Stimulated activated CD8-positive, alpha-beta memory T cell treated with anti-CD3 and anti-CD28 coated beads, Interleukin-7, amount 100 ng/mL, for 24 hours (primary cell): ENCODE data around the gene OR10K1.
A peak's percentile ranks its signal among the peaks of the same experiment; 100 is the strongest.
"Not testable (repeated sequence)": the region's sequence is repeated elsewhere in the genome, so short reads cannot be mapped to it uniquely, and the experiment has no call there.

ENCODE experiments used
- DNase-seq: peaks from one replicate; pipeline ENCODE4 v3.0.0-alpha.2; 2020; ENCODE audit warnings: low read depth

OR10K1 gene, protein sequence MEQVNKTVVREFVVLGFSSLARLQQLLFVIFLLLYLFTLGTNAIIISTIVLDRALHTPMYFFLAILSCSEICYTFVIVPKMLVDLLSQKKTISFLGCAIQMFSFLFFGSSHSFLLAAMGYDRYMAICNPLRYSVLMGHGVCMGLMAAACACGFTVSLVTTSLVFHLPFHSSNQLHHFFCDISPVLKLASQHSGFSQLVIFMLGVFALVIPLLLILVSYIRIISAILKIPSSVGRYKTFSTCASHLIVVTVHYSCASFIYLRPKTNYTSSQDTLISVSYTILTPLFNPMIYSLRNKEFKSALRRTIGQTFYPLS

DNA sequence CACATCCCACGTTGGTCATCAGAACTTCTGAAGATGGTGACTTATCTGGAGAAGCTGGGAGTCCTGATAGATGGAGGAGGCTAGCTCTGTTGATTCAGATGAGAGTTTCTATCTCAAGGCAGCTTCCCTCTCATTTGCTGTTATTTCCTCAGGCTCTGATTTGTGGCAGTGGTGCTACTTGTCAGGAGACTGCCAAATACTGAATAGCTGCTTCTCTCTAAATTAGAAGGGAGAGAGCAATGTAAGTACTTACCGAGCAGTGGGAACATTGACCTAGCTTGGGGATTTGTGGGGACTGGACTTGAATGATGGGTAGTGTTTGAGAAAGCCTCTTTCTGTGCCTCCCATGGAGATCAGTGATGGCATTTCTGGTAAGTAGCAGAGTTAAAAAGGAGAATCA lies at the start of gene OR10K1:
Gene OR10K1 (plus strand): TSS at position 301 of the 400 bp plus-strand sequence. CDS start 3,728 bp downstream, outside the sequence.
- no peak for DNase-seq

GRCh38 chr1:158414651-158415345 lies 46.8 kb upstream of the OR10K1 start:
- DNase-seq: no peak

GRCh38 chr1:158417586-158417985 lies 44.0 kb upstream of the OR10K1 start:
- no peak for DNase-seq

DNA sequence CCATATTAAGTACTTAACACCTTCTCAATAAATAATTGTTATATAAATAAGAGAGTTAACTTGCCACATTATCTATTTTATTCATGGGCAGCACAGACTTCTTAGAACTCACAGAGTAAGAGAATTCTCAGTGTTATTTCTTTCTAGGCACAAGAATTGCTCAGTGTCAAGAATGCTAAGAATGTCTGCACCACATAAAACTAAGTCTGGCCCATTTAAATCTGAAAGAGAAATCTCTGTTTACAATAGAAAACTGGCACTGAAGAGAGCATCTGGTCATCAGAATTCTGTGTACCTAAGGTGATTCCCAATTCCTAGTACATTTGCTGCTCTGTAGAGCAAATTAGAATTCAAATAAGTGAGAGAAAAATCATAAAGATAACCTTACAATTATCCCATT lies 39.4 kb upstream of the OR10K1 start:
- DNase-seq: no peak

- no peak for DNase-seq
These were observed 36.6 kb upstream of the OR10K1 start for GRCh38 chr1:158425027-158425426.

- DNase-seq: no peak
These were observed 35.5 kb upstream of the OR10K1 start, which contains the start of gene OR10K2 for GRCh38 chr1:158426137-158426536. TSS of gene OR10K2 (minus strand) at chr1:158426237. CDS start at chr1:158420866, 5,371 bp downstream.

DNA sequence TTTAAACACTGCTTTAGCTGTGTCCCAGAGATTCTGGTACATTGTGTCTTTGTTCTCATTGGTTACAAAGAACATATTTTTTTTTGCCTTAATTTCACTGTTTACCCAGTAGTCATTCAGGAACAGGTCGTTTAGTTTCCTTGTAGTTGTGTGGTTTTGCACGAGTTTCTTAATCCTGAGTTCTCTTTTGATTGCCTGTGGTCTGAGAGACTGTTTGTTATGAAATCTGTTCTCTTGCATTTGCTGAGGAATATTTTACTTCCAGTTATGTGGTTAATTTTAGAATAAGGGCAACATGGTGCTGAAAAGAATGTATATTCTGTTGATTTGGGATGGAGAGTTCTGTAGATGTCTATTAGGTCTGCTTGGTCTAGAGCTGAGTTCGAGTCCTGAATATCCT lies 31.5 kb upstream of the OR10K1 start:
- DNase-seq: not testable (repeated sequence)

DNA sequence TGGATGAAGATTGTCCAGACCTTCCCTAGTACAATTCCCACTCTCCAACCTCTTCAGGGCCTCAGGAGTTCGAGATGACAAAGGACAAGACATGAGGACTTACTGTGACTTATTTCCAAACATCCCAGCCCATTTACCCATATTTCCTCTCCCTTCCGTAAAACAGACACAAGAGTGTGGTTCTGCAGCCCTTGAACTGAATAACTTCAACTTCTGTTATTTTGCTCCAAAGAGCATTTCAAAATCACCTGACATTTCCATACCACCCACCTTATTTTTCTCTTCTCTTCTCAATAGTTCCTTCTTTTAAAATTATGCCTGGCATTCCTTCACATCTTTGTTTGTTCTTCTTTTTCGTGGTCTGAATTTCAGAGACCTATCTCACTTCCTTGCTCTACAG lies 26.9 kb upstream of the OR10K1 start:
- DNase-seq: no peak

GRCh38 chr1:158445376-158445775 lies 16.3 kb upstream of the OR10K1 start:
- DNase-seq: no peak

- no peak for DNase-seq
These were observed 7.1 kb upstream of the OR10K1 start for GRCh38 chr1:158454537-158454936.

- no peak for DNase-seq
These were observed 4.4 kb upstream of the OR10K1 start for GRCh38 chr1:158457246-158457645.

DNA sequence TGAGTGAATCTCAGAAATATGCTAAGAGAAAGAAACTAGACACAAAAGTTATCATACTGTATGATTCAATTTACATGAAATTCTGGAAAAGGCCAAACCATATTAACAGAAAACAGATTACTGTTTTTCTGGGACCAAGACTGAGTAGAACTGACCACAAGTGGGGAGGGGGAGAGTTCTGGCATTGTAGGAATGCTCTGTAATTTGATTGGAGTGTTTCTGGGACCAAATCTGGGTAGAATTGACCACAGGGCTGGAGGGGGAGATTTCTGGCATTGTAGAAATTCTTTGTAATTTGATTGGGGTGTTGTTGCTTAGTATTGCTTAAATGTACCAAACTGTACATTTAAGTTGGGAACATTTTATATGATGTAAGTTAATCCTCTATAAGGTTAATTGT lies 3.4 kb upstream of the OR10K1 start:
- no peak for DNase-seq

DNA sequence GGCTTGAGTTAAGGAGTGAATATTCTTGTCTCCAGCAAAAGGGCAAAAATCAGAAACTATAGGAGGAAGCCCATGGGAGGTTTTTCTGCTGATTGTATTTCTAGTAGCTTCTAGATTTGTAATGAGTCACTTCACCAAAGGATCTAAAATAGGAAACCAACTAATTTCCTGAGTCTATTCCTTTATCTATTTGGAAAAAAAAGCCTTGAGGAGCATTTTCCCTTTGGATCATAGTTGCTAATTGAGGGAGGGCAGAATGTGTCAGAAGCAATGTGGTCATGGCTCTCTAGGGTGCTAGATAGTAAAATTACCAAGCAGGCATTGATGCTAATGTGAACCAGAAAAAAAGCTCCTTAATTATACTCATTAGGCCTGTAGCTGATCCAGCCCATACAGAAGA lies 10.3 kb downstream of the OR10K1 start, which contains the start of gene OR10R2:
Gene OR10R2 (plus strand): TSS at position 301 of the 400 bp plus-strand sequence. CDS start 106 bp downstream, outside the sequence.
- no peak for DNase-seq

- DNase-seq: no peak
These were observed 23.8 kb downstream of the OR10K1 start for GRCh38 chr1:158485455-158485854.

GRCh38 chr1:158491316-158491715 lies 29.7 kb downstream of the OR10K1 start:
- DNase-seq: no peak

- no peak for DNase-seq
These were observed 31.4 kb downstream of the OR10K1 start for GRCh38 chr1:158493054-158493453.

- DNase-seq: no peak
These were observed 33.2 kb downstream of the OR10K1 start for GRCh38 chr1:158494796-158495195.

GRCh38 chr1:158496374-158496773 lies 34.7 kb downstream of the OR10K1 start:
- no peak for DNase-seq

DNA sequence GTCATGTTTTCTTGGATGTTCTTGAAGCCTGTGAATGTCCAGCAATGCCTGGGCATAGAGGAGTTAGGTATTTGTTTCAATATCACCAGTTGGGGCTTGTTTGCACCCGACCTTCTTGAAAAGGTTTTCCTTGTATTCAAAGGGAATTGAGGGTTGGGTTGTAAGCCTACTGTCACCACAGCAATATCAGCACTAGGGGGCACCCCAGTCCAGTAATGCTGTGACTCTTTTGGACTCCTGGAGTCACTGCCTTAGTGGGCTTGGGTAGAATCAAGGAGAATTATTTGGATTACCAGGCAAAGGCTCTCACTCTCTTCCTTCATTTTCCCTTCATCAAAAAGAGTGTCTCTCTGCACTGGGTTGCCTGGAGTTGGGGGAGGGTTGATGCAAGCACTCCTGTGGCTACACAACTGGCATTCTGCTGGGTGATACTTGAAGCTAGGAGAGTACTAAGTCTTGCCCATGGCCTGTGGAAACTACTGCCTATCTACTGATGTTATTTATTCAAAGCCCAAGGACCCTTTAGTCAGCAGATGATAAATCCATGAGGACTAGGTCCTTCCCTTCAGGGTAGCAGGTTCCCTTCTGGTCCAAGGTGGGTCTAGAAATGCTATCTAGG lies 44.8 kb downstream of the OR10K1 start:
- peak; percentile 26 for DNase-seq

- DNase-seq: no peak
These were observed 45.9 kb downstream of the OR10K1 start for GRCh38 chr1:158507511-158507910.

DNA sequence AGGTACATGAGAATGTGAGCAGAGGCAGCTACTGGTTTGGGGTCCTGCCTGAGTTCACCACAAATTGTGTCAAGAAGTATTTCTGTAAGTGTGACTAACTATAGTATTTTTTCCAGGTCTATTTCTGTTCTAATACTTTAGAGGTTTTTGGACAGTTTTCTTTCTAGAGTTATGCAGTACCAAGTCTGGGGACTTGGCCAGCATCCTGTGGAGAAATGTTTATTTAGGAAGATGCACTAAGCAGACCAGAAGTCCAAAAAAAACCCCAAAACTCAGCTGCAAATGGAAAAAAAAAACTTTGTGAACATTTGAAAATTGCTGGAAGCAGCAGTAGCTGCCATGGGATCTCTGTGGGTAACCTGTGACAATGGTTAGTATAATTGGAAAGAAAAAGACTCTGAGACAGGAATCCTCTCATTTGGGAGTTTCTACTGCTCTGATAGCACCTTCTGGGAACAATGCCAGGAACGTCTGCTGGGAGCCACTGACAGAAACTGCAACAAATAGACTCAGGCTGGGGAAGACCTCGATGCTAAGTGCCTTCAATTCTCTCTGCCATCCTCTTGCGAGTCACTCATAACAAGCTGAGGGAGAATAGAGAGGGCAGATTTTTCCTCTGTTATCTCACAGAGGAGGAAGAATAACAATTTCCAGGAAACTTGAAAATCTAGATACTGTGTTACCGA lies 48.0 kb downstream of the OR10K1 start:
- DNase-seq: no peak

DNA sequence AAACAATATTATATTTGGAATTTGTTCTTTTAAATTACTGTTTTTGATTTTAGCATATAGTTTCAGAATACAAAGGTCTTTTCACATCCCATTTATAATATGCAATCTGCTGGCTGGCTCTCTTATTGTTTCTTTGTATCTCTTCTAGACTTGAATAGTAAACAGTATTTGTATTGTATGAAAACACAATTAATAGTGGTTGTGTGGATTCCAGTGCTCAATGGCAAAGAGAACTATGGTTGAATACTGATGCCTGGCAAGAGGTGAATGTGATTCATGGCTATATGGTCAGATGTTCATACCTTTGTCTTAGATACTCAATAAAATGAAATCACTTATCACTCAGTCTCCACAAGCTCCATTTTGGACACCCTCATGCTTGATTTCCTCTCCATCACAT lies 55.3 kb downstream of the OR10K1 start:
- DNase-seq: no peak
